ENCODE results near the gene EIF5A. TPM values are rescaled to one million over a fixed set of nuclear protein-coding genes. Genes with fewer than 3 reads are reported as not detected.

EIF5A gene
- total RNA-seq, 1 experiment from 2014 or later: 345 TPM

DNA sequence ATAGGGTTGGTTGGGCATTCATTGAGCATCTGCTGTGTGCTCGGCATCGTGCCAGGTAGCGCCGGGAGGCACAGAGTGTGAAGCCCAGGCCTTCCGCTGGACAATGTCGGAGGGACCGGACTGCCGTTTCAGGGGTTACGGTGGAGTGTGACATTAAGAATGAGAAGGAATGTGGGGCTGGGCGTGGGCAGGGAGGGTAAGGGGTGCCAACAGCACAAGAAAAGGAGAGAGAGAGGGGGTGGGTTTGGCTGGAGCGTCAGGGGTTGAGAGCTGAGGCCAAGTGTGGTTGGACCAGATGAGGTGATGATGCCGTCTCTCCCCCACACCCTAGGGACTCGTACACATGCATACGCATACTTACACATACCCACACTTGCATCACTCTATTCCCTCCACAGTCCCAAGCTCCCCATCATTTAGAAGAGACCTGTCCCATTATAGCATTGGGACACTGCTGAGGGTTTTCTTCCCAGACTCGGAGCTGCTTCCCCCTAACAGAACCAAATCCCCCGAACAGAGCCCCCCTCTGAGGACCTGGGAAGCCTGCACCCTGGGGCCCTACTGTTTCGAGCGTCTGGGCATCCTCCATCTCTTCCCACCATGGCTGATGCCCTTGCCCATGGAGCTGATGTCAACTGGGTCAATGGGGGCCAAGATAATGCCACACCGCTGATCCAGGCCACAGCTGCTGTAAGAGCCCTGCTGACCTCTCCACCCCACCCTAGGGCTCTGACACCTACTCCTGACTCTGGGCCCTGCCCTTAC, 41.2 kb downstream of the EIF5A start:
- intact Hi-C loops (cut with micrococcal nuclease; ENCODE audit: unreplicated experiment): no loop called here
- Histone ChIP-seq H3K4me3 (ENCODE audit: low read depth, low read length) (no peak overlapping the region), H3K4me1 (peaks cover 3% of the 10 kb centered on the region; the same call in 1 of the 2 replicates), H3K9me3 (no peaks in the 10 kb centered on the region), H3K27me3 (replicated peaks; ENCODE audit: control insufficient read depth, insufficient read depth, low read length) (no peaks in the 10 kb centered on the region), H3K36me3 (ENCODE audit: control insufficient read depth, insufficient read depth, low read length) (no peaks in the 10 kb centered on the region)
- Mint-ChIP-seq H3K4me3 (ENCODE audit: unreplicated experiment) (no peak overlapping the region), H3K27me3 (ENCODE audit: insufficient read depth, unreplicated experiment) (no peaks in the 10 kb centered on the region), H3K9me3 (ENCODE audit: unreplicated experiment) (no peaks in the 10 kb centered on the region), H3K36me3 (ENCODE audit: insufficient read depth, unreplicated experiment) (peaks cover 9% of the 10 kb centered on the region), H3K27ac (ENCODE audit: unreplicated experiment) (no peak overlapping the region), H3K4me1 (ENCODE audit: low read depth, unreplicated experiment) (peaks cover 12% of the 10 kb centered on the region)
- DNase-seq: no peak
- no TSS peak for BruUV-seq (replicated peaks)
- TF ChIP-seq, protein P1, sequence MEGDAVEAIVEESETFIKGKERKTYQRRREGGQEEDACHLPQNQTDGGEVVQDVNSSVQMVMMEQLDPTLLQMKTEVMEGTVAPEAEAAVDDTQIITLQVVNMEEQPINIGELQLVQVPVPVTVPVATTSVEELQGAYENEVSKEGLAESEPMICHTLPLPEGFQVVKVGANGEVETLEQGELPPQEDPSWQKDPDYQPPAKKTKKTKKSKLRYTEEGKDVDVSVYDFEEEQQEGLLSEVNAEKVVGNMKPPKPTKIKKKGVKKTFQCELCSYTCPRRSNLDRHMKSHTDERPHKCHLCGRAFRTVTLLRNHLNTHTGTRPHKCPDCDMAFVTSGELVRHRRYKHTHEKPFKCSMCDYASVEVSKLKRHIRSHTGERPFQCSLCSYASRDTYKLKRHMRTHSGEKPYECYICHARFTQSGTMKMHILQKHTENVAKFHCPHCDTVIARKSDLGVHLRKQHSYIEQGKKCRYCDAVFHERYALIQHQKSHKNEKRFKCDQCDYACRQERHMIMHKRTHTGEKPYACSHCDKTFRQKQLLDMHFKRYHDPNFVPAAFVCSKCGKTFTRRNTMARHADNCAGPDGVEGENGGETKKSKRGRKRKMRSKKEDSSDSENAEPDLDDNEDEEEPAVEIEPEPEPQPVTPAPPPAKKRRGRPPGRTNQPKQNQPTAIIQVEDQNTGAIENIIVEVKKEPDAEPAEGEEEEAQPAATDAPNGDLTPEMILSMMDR (IDR thresholded peaks at IDR 0.05; ENCODE audit: insufficient read depth in 1 of 2, low read depth in 1 of 2, low read length in 1 of 2, severe bottlenecking in 1 of 2, unreplicated experiment in 1 of 2): no peak
- CTCF ChIA-PET: interaction anchor here (1.7 kb wide), 1 partner anchor 19 kb away, joined by 5 read pairs; no protein-coding TSS in a partner anchor
- POLR2A ChIA-PET: interaction anchor here (0.6 kb wide), 1 partner anchor 39 kb away, joined by 5 read pairs; no protein-coding TSS in a partner anchor

DNA sequence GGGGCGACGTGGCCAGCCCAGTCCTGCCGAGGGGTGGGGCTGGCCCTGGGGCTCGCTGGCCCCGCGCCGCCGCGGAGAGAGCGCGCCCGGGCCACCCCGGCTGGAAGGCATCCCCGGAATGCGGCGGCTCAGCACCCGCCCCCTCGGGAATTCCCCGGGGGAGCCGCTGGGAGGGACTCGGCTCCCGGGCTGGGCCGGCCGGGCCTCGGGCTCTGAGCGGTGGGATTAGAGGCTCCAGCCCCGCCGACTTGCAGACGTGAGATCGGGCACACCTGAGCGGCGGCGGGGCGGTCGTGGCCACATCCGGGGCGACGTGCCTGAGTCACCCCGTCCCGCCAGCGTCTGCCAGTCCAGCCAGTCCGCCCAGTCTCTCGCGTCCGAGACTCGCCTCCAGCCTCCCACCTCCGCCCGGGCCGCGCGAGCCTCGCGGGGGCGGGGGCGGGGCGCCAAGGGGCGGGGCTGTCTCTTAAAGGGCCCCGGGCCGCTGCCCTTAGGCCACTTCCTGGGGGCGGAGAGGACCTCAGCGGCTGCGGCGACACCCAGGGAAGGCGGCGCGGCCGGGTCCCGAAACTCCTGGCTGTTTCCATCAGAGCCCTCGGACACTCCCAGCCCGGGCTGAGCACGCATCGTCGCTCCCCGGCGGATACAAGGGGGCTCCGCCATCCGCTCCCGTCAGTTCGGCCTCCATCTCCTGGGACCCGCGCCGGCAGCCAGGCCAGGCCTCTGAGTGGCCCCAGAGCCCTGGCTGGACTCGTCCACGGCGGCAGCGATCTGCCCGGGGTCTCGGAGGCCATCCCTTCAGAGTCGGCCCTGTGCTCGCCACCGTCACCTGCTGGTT, 44.5 kb downstream of the EIF5A start, which contains the start of gene KCTD11:
TSS of gene KCTD11 (plus strand) at position 498 of the 838 bp plus-strand sequence.
- peaks cover 3% of the 10 kb centered on the region; the same call in 1 of the 2 replicates for H3K4me1 ChIP-seq
- BruUV-seq (replicated peaks): no TSS peak
- TF ChIP-seq, protein P1 (IDR thresholded peaks at IDR 0.05; ENCODE audit: insufficient read depth in 1 of 2, low read depth in 1 of 2, low read length in 1 of 2, severe bottlenecking in 1 of 2, unreplicated experiment in 1 of 2): peak in 1 of 2 experiments; percentile 37
- H3K9me3 ChIP-seq: no peaks in the 10 kb centered on the region
- H3K36me3 ChIP-seq (ENCODE audit: control insufficient read depth, insufficient read depth, low read length): no peaks in the 10 kb centered on the region
- CTCF ChIA-PET: no interaction called here
- H3K27me3 ChIP-seq (replicated peaks; ENCODE audit: control insufficient read depth, insufficient read depth, low read length): no peaks in the 10 kb centered on the region
- POLR2A ChIA-PET: interaction anchor here (0.6 to 1.0 kb wide), 2 partner anchors 22 to 65 kb away, joined by 3 to 15 read pairs; no protein-coding TSS in a partner anchor
- DNase-seq: peak; percentile 88 to 90
- H3K4me3 ChIP-seq (ENCODE audit: low read depth, low read length): peak within 1 kb of the TSS; percentile 63
- H3K9me3 Mint-ChIP-seq (ENCODE audit: unreplicated experiment): no peaks in the 10 kb centered on the region
- peak within 1 kb of the TSS; percentile 88 for H3K27ac Mint-ChIP-seq (ENCODE audit: unreplicated experiment)
- H3K4me1 Mint-ChIP-seq (ENCODE audit: low read depth, unreplicated experiment): peaks cover 11% of the 10 kb centered on the region
- intact Hi-C loops (cut with micrococcal nuclease; ENCODE audit: unreplicated experiment): loop anchor here (2.0 to 5.0 kb wide), 2 partner anchors 53 to 125 kb away; partner anchors contain the start of genes TMEM256 and ZBTB4
- H3K27me3 Mint-ChIP-seq (ENCODE audit: insufficient read depth, unreplicated experiment): no peaks in the 10 kb centered on the region
- H3K36me3 Mint-ChIP-seq (ENCODE audit: insufficient read depth, unreplicated experiment): peaks cover 5% of the 10 kb centered on the region
- H3K4me3 Mint-ChIP-seq (ENCODE audit: unreplicated experiment): peak within 1 kb of the TSS; percentile 83

DNA sequence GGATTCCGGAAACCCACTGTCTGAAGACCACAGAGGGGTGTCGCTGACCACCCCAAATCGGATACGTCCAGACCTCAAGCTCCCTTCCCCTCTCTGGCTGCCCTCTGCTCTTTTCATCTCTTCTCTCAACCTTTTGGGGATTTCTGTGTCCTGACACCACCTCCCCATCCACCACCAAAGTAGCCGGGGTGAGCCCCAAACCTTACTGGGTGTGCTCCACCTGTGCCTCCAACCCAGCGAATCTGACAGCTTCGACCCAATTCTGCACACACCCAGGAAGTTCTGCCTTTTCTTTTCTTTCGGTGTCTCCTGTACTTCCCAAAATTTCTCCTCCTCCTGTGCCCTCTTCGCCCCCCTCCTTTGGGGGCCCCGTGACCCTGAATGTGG, 45.1 kb downstream of the EIF5A start:
- H3K9me3 ChIP-seq: no peaks in the 10 kb centered on the region
- no peaks in the 10 kb centered on the region for H3K27me3 ChIP-seq (replicated peaks; ENCODE audit: control insufficient read depth, insufficient read depth, low read length)
- intact Hi-C loops (cut with micrococcal nuclease; ENCODE audit: unreplicated experiment): loop anchor here (5.0 kb wide), 1 partner anchor 125 kb away; the partner anchor contains the start of gene ZBTB4
- Mint-ChIP-seq H3K4me1 (ENCODE audit: low read depth, unreplicated experiment) (peaks cover 11% of the 10 kb centered on the region), H3K36me3 (ENCODE audit: insufficient read depth, unreplicated experiment) (peaks cover 4% of the 10 kb centered on the region), H3K9me3 (ENCODE audit: unreplicated experiment) (no peaks in the 10 kb centered on the region), H3K4me3 (ENCODE audit: unreplicated experiment) (peak overlapping the region; percentile 83), H3K27ac (ENCODE audit: unreplicated experiment) (peak overlapping the region; percentile 85), H3K27me3 (ENCODE audit: insufficient read depth, unreplicated experiment) (no peaks in the 10 kb centered on the region)
- TF ChIP-seq, protein P1 (IDR thresholded peaks at IDR 0.05; ENCODE audit: insufficient read depth in 1 of 2, low read depth in 1 of 2, low read length in 1 of 2, severe bottlenecking in 1 of 2, unreplicated experiment in 1 of 2): peak in 1 of 2 experiments; percentile 59
- no peaks in the 10 kb centered on the region for H3K36me3 ChIP-seq (ENCODE audit: control insufficient read depth, insufficient read depth, low read length)
- peak overlapping the region; percentile 63 for H3K4me3 ChIP-seq (ENCODE audit: low read depth, low read length)
- BruUV-seq (replicated peaks): TSS peak; percentile 61
- peaks cover 3% of the 10 kb centered on the region; the same call in 1 of the 2 replicates for H3K4me1 ChIP-seq
- ChIA-PET CTCF (no interaction called here), POLR2A (interaction anchor here (0.6 kb wide), 1 partner anchor 65 kb away, joined by 15 read pairs; no protein-coding TSS in a partner anchor)
- DNase-seq: no peak

Measured in Caco-2 (cell line).